PC-9 (cell line): ENCODE results near the gene ARHGEF1.

Source experiments
- EZH2 ChIP-seq: fragments of 200-600 bp; sonication (generic); IDR thresholded peaks from 2 replicates; pipeline ENCODE4 v1.8.0; 2017; ENCODE audit warnings: antibody characterized with exemption, low read depth
- TF ChIP-seq, protein P1 (sequence below): fragments of 200-600 bp; sonication (generic); conservative IDR thresholded peaks from 2 replicates; pipeline ENCODE4 v1.6.1; 2017; ENCODE audit warnings: mixed run types, antibody characterized with exemption, mild to moderate bottlenecking, moderate library complexity

DNA sequence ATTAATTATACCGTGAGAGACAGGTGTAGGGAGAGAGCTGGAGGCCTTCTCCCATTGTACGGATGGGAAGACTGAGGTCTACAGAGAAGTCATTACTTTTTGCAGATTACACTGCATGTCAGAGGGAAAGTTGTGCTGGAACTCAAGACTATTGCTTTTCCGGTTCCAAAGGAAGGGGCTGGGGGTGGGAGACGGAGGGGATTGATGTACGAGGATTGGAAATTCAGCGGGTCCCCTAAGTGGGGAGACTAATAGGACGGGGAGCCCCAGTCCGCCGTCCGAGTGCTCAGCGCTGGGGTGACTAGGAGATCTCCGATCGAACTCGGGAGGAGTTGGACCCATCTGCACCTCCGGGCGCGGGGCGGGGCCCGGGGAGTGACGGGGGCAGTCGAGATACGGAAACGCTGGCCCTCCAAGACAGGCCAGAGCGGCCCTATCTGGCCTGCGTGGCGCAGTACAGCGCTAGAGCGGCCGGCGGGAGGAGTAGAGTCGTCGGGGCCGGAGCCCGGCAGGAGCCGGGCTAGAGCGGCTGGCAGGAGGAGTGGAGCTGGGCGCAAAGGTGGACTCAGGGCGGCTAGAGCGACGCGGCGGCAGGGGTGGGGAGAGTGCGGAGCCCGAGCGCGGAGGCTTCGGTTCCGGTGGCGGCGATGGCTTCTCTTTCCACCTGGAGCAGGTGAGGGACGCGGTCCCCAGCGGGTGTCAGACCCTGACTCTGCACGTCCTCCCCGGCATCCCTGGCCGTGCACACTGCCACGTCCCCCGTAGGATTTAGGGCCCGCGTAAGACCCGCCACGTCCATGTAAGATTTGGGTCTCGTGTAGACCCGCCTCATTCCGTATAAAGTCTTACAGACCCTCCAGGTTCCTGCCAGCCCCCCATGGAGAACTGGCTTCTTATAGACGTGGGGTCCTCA is 1.1 kb downstream of the ARHGEF1 start:
- TF ChIP-seq, protein P1, sequence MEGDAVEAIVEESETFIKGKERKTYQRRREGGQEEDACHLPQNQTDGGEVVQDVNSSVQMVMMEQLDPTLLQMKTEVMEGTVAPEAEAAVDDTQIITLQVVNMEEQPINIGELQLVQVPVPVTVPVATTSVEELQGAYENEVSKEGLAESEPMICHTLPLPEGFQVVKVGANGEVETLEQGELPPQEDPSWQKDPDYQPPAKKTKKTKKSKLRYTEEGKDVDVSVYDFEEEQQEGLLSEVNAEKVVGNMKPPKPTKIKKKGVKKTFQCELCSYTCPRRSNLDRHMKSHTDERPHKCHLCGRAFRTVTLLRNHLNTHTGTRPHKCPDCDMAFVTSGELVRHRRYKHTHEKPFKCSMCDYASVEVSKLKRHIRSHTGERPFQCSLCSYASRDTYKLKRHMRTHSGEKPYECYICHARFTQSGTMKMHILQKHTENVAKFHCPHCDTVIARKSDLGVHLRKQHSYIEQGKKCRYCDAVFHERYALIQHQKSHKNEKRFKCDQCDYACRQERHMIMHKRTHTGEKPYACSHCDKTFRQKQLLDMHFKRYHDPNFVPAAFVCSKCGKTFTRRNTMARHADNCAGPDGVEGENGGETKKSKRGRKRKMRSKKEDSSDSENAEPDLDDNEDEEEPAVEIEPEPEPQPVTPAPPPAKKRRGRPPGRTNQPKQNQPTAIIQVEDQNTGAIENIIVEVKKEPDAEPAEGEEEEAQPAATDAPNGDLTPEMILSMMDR = no peak
- TF ChIP-seq EZH2 = no peak
